ENCODE measurements around the gene CWH43.
"Not testable (repeated sequence)": the region's sequence is repeated elsewhere in the genome, so short reads cannot be mapped to it uniquely, and the experiment has no call there.

CWH43 gene

DNA sequence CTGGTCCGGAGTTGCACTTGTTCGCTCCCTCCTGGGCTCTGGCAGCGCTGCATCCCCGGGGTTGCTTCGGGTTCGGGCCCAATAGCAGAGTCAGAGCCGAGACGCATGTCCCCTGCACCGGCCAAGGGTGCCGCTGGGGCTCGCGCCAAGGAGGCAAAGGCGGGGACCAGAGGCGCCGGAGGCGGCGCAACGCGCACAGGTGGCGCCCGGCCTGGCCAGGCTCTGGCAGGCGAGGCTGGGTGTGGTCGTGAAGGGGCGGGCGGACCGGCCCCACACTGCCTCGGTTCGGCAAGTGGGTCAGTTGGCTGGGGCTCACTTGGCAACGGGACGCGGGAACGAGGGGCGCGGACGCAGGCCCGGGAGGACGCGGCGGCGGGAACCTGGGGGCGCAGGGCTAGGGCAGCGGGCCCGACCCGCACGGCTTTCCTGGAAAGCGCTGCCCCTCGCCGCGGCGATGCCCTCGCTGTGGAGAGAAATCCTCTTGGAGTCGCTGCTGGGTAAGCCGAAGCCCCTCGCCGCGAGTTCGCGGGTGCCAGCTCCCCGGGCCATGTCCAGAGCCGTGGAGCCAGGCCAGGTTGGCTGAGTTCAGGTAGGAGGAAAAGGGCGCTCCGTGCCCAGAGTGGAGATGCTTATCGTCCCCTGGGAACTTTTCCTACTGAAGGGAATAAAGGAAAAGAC, at the start of gene CWH43:
Gene CWH43 (plus strand): TSS at position 300 of the 678 bp plus-strand sequence. CDS start 155 bp downstream, at position 455.
- no peak for FAIRE-seq

GRCh38 chr4:48937033-48937432, 49.0 kb upstream of the CWH43 start:
- FAIRE-seq, result no peak

GRCh38 chr4:48938831-48939230, 47.2 kb upstream of the CWH43 start:
- no peak for FAIRE-seq

DNA sequence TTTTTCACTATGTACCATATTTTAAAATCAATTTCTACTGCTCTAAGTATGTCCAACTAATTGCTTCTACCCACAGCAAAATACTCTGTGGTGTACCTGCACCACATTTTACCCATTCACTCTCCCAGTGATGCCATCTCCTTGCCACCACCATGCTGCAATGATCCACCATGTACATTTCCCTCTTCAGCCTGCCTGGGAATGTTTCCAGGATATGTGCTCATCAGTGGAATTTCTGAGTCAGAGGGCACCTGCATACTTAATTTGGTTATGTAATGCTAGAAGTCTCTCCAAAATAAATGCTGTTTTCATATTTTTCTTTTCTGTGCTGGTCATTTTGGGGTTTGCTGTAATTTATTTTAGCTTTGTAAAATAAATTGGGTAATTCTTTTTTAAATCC, 46.3 kb upstream of the CWH43 start:
- FAIRE-seq, result no peak

- no peak for FAIRE-seq
Measured at GRCh38 chr4:48943387-48943786, 42.7 kb upstream of the CWH43 start.

DNA sequence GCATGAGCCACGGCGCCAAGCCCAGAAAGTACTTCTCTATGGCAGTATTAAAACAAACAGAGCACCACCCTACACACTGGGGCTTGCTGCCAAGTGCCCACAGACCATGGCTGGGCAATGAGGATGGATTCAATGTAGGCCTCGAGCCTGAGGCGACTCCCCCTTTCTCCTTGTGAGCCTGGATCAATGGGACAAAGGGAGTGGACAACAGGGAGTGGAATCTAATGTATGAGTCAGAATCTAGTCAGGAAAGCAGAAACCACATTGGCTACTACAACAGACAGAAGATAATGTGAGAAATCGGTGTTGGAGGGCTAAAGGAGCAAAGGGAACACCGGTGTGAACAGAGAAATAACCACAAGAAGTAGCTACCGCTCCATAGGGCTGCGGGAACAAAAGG, 41.8 kb upstream of the CWH43 start:
- FAIRE-seq, result no peak

- no peak for FAIRE-seq
Measured at GRCh38 chr4:48944756-48945241, 41.3 kb upstream of the CWH43 start.

- peak; percentile 74 for FAIRE-seq
Measured at GRCh38 chr4:48945981-48946380, 40.1 kb upstream of the CWH43 start.

GRCh38 chr4:48947731-48948130, 38.3 kb upstream of the CWH43 start:
- FAIRE-seq, result no peak

- FAIRE-seq, result no peak
Measured at GRCh38 chr4:48949086-48949485, 37.0 kb upstream of the CWH43 start.

DNA sequence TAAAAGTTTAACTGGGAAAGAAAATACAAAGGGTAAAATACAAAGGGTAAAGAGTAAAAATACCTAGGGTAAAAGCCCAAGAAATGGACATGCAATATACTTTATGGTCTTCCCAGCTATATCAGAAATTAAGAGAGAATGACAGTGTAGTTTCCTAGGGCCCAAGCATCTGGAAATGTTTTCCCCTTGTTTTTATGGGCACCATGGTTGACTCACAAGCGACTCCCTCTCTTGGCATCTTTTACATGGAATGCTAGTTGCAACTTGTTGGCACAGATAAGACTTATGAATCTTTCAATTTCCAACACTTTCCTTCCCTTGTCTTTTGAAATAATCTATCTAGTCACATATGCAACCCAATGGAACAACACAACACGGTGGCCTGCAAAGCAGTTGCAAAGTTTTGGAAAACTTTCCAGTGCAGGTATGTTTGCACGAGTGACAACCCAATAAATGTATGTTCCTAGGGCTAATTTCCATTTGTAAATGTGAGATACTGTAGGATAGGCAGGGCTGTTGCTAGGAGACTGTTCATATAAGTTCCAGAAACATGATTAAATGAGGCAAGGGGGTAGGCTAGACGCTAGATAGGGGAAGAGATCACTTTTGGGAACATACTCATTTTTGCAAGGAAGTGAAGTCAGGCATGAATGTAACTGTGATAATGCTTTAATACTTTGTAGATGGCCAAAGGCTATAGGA, 36.4 kb upstream of the CWH43 start:
- no peak for FAIRE-seq

- FAIRE-seq, result no peak
Measured at GRCh38 chr4:48954314-48954713, 31.8 kb upstream of the CWH43 start.

GRCh38 chr4:48957366-48957765, 28.7 kb upstream of the CWH43 start:
- not testable (repeated sequence) for FAIRE-seq

- FAIRE-seq, result no peak
Measured at GRCh38 chr4:48958582-48958981, 27.5 kb upstream of the CWH43 start.

DNA sequence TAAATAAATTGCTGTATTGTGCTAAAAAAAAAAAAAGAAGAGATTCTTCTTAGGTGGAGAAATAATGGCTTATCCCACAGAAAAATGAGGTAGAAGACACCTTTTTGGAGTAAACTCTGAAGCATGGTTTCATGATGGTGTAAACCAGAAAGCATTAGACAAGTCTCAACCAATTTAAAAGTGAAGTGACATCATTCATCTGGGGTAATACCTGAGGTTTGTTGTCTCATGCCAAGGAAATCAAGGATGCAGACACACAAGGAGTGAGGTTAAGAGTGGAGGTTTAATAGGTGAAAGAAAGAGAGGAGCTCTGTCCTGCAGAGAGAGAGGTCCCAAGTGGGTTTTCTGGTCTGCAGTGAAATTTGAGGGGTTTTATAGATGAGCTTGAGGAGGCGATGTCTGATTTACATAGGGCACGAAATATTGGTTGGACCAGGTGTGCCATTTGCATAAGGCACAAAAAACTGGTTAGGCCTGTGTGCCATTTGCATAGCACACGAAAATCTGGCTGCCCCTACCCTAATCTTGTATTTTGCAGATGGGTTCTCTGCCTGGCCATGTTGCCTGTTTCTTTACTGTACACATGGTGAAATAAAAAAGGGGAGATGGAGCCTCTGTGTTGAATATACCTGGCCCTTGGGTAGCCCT, 25.0 kb upstream of the CWH43 start:
- no peak for FAIRE-seq

DNA sequence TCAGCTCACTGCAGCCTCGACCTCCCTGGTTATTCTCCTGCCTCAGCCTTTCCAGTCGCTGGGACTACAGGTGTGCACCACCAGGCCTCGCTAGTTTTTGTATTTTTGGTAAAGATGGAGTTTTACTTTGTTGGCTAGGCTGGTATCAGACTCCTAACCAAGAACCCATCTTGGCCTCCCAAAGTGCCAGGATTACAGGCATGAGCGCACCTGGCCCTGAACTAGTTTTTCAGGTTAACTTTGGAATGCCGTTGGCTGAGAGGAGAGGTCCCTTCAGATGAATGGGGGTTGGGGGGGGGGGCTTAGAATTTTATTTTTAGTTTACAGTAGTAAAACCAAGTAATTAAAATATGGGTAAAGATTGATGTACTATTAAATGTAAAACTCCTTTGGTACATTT, 23.4 kb upstream of the CWH43 start:
- FAIRE-seq, result no peak

DNA sequence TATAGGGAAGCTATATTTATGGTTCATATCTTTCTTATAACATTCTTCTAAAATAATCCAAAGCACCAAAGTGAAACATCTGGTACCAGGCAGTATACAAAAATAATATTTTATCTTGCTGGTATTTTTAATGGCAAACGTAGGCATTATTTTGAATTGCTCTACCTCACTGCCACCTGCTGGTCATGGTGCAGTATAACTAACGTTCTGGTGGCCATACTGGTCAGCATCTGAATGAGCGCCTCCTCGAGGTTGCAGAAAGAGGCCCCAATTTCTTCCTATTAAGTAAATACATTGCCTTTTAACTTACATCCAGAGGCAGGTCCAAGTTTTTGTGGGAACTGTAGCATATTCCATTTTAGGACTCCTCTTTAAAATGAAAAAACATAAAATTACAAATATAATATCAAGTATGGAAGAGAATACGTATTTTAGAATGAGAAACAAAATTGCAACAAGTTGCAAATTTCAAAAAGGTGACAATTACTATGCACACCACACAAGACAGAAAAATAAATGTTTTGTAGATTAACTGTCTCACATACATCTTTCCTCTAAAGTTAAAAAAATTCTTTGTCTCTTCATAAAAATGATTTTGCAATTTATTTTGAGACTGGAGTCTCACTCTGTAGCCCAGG, 22.9 kb upstream of the CWH43 start:
- peak; percentile 62 for FAIRE-seq

DNA sequence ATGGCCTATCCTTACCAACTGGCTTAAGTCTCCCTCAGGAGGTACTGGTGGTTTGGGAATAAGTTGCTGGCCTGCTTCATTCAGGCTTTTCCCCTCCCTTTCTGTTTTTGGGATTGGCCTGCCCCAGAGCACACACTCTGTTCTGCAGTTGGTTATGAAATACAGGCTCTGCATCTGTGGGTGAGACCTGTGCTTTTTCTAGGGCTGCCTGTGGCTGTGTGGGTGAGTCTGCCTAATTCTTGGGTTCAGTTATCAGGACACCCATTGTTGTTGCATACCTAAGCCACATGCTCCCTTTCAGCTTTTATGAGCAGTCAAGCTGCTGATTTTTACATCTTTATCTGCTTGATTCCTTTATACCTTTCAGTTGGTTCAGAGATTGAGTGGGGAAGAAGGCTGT, 19.0 kb upstream of the CWH43 start:
- no peak for FAIRE-seq

DNA sequence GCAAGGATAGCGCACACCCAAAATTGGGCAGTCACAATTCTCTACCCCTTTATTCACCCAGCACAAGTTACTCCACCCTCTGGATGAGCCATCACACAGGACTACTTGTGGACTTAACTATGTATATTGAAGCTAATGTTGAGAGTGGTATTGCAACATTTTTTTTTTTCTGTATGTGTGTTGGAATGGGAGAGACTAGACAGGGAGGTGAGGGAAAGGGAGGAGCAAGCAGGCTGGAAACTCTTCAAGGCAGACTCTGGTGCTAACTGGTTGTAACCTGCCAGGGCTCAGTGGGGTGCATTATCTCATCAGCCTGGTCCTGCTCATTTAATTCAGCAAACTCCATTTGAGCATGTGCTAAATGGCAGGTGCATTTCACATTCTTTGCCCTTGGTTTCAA, 18.4 kb upstream of the CWH43 start:
- no peak for FAIRE-seq

- FAIRE-seq, result no peak
Measured at GRCh38 chr4:48968814-48969213, 17.3 kb upstream of the CWH43 start.

DNA sequence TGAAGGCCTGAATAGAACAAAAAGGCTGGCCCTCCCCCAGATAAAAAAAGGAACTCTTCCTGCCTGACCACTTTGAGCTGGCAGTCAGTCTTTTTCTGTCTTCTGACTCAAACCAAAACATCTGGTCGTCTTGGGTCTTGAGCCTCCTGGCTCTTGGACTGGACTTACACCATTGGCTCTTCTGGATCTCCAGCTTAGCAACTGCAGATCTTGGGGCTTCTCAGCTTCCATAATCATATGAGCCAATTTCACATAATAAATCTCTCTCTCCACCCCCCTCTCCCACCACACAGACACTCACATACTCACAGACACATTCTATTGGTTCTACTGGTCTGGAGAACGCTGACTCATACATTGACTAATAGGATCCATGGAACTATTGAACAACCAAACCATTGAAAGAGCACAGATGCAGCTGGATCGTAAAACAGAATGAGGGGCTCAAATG, 15.6 kb upstream of the CWH43 start:
- FAIRE-seq, result no peak

- FAIRE-seq, result no peak
Measured at GRCh38 chr4:48974979-48975640, 11.0 kb upstream of the CWH43 start.

DNA sequence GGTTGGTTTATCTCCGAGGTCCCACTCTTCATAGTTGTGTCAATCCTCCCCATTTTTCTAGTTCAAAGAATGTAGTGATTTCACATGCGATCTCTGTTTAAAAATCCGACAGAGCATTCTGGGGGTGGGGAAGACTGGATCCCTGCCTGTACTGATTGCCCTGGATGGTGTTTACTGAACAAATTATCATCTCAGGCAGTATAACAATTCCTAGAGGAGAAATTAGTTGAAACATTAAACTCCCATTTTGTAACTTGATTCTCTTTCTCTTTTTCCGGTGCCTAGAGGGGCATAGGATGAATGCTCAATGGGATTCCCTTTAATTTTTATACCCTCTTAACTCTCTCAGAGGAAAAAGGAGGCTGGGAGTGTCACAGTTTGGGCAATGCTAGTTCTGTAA, 10.0 kb upstream of the CWH43 start:
- no peak for FAIRE-seq
